K562 (cell line): ENCODE measurements around the gene OR6K3. TPM values are rescaled to one million over a fixed set of nuclear protein-coding genes. Genes with fewer than 3 reads are reported as not detected.
A peak's percentile ranks its signal among the peaks of the same experiment; 100 is the strongest.

Source experiments
- CSDE1 ChIP-seq, 2 experiments: fragments of 450-650 bp; IDR thresholded peaks; 2 replicates each; pipeline ENCODE4 v1.6.1; 2016; ENCODE audit warnings: mild to moderate bottlenecking in 1 of 2
- E4F1 ChIP-seq: fragments of 250-450 bp; sonication (Bioruptor Pico); IDR thresholded peaks from 2 replicates; pipeline ENCODE4 v1.5.0; 2021; ENCODE audit warnings: mild to moderate bottlenecking, borderline replicate concordance
- HMG20B ChIP-seq: fragments of 250-450 bp; sonication (Bioruptor Pico); IDR thresholded peaks from 2 replicates; pipeline ENCODE4 v1.5.0; 2021; ENCODE audit warnings: mild to moderate bottlenecking
- L3MBTL2 ChIP-seq: fragments of 450-650 bp; IDR thresholded peaks from 2 replicates; pipeline ENCODE4 v1.6.1; 2016; ENCODE audit warnings: mild to moderate bottlenecking, moderate library complexity
- MBD2 ChIP-seq: sonication (generic); IDR thresholded peaks from 2 replicates; pipeline ENCODE4 v1.6.1; 2016; ENCODE audit warnings: low read depth, borderline replicate concordance
- NR2C1 ChIP-seq, 2 experiments: fragments of 450-650 bp; IDR thresholded peaks; 2 replicates each; pipeline ENCODE4 v1.6.1; 2017; ENCODE audit warnings: mild to moderate bottlenecking in 2 of 2, antibody characterized with exemption in 1 of 2, inconsistent platforms in 1 of 2, missing compliant biosample characterization in 1 of 2, missing genetic modification characterization in 1 of 2
- RAD51 ChIP-seq: fragments of 450-650 bp; IDR thresholded peaks from 2 replicates; pipeline ENCODE4 v1.7.1; 2016; ENCODE audit warnings: low read depth, mild to moderate bottlenecking, borderline replicate concordance
- RBM15 ChIP-seq: fragments of 200-400 bp; formaldehyde crosslinking; IDR thresholded peaks from 2 replicates; pipeline ENCODE4 v1.6.1; 2018; ENCODE audit warnings: mild to moderate bottlenecking, low read length, moderate library complexity; ENCODE audit not compliant: insufficient read depth
- SLC30A9 ChIP-seq: fragments of 250-450 bp; sonication (Bioruptor Pico); IDR thresholded peaks from 2 replicates; pipeline ENCODE4 v1.8.0; 2022; ENCODE audit warnings: mild to moderate bottlenecking, moderate library complexity
- SMARCA4 ChIP-seq: fragments of 450-650 bp; IDR thresholded peaks from 2 replicates; pipeline ENCODE4 v1.6.1; 2016
- ZNF347 ChIP-seq: fragments of 450-650 bp; formaldehyde crosslinking; IDR thresholded peaks from 2 replicates; pipeline ENCODE4 v1.4.0; 2020; ENCODE audit warnings: low read depth, mild to moderate bottlenecking, moderate library complexity
- ZNF436 ChIP-seq: fragments of 250-450, 450-650 bp; sonication (Bioruptor Pico); formaldehyde crosslinking; IDR thresholded peaks from 2 replicates; pipeline ENCODE4 v1.7.0; 2020; ENCODE audit warnings: mild to moderate bottlenecking
- ZNF507 ChIP-seq: conservative IDR thresholded peaks from 2 replicates; pipeline ENCODE4 v1.6.1; 2017; ENCODE audit warnings: missing genetic modification characterization, missing compliant biosample characterization
- polyA plus RNA-seq, 8 experiments: library from polyadenylated mRNA; depleted of rRNA in 4 of 8; stranded (reverse) in 5 of 8; unstranded in 3 of 8; fragments of >200 nt; fragmentation: Nextera tagmentation in 2 of 8; fragmentation: Illumina TruSeq in 1 of 8; extraction: Ambion mirVana in 2 of 8; extraction: Trizol in 1 of 8; gene quantifications; 2 replicates each; pipeline versions ENCODE4 v1.2.1 to v1.2.3, GENCODE V29; 2011 to 2014; ENCODE audit warnings: inconsistent platforms in 1 of 8, missing spikeins in 1 of 8
- total RNA-seq, 7 experiments: library from RNA; depleted of rRNA in 6 of 7; stranded (reverse); fragments of >200 nt in 6 of 7; fragmentation: Illumina TruSeq in 2 of 7; extraction: Trizol in 2 of 7; gene quantifications; 2 replicates each; pipeline versions ENCODE4 v1.2.1 to v1.2.3, GENCODE V29; 2011 to 2021; ENCODE audit warnings: low replicate concordance in 1 of 7
- TF ChIP-seq, protein P1 (sequence below): fragments of 450-650 bp; formaldehyde crosslinking; IDR thresholded peaks from 2 replicates; pipeline ENCODE4 v1.4.0; 2020; ENCODE audit warnings: mild to moderate bottlenecking, mixed read lengths
- TF ChIP-seq, protein P2 (sequence below): IDR thresholded peaks from 3 replicates; pipeline ENCODE4 v1.6.1; 2011; ENCODE audit warnings: borderline replicate concordance, mild to moderate bottlenecking; ENCODE audit not compliant: insufficient read length, insufficient read depth

Gene OR6K3
- total and polyA plus RNA-seq, 9 of the 15 experiments (the other 6 are each of a cell fraction or from before 2014, with no cell fraction given) = not detected

- TF ChIP-seq NR2C1 (IDR thresholded peaks at IDR 0.05) (no peak), NR2C1 (tag; IDR thresholded peaks at IDR 0.05) (0 out of 2 replicates have a peak, but pooled peaks have one; percentile 14), HMG20B (no peak), SLC30A9 (CRISPR knock-in tag) (no peak), ZNF347 (CRISPR knock-in tag) (no peak), ZNF436 (CRISPR knock-in tag) (no peak), ZNF507 (tag) (no peak), RAD51 (peak; percentile 51; the same call in 1 of the 2 replicates), MBD2 (no peak), E4F1 (CRISPR knock-in tag) (no peak), CSDE1 (IDR thresholded peaks at IDR 0.05) (no peak), RBM15 (no peak), SMARCA4 (no peak), L3MBTL2 (peak; percentile 28; the same call in 1 of the 2 replicates)
- TF ChIP-seq, protein P1, sequence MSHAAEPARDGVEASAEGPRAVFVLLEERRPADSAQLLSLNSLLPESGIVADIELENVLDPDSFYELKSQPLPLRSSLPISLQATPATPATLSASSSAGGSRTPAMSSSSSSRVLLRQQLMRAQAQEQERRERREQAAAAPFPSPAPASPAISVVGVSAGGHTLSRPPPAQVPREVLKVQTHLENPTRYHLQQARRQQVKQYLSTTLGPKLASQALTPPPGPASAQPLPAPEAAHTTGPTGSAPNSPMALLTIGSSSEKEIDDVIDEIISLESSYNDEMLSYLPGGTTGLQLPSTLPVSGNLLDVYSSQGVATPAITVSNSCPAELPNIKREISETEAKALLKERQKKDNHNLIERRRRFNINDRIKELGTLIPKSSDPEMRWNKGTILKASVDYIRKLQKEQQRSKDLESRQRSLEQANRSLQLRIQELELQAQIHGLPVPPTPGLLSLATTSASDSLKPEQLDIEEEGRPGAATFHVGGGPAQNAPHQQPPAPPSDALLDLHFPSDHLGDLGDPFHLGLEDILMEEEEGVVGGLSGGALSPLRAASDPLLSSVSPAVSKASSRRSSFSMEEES (CRISPR knock-in tag) = peak; percentile 81
- TF ChIP-seq, protein P2, sequence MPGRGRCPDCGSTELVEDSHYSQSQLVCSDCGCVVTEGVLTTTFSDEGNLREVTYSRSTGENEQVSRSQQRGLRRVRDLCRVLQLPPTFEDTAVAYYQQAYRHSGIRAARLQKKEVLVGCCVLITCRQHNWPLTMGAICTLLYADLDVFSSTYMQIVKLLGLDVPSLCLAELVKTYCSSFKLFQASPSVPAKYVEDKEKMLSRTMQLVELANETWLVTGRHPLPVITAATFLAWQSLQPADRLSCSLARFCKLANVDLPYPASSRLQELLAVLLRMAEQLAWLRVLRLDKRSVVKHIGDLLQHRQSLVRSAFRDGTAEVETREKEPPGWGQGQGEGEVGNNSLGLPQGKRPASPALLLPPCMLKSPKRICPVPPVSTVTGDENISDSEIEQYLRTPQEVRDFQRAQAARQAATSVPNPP = no peak
These were observed 11.2 kb upstream of the OR6K3 start (continued) for GRCh38 chr1:158731707-158732106.
